ENCODE measurements around the gene ACTRT3.

DNA sequence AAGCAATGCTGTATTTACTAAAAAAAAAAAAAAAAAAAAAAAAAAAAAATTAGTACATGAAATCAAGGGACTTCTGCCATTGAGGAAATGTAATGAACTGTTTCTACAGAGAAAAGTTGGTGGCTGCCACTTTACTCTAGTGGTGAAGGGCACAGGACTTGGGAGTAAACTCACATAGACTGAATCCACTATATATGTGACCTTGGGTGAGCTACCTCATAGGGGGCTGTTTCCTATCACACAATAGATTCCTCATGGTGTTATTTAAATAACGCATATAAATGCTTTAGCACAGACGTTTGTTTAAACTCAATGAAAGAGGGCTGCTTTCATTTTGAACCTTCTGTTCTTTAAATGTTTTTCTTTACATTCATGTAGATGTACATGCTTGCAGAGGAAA is 30.3 kb downstream of the ACTRT3 start:
- TF ChIP-seq POLR2A (IDR thresholded peaks at IDR 0.05) (no peak), POLR2AphosphoS5 (IDR thresholded peaks at IDR 0.05) (no peak), CTCF (IDR thresholded peaks at IDR 0.05) (no peak), EP300 (IDR thresholded peaks at IDR 0.05) (no peak)
